Naive thymus-derived CD8-positive, alpha-beta T cell (primary cell): Measurements from ENCODE around the gene MYCT1. TPM values are rescaled to one million over a fixed set of nuclear protein-coding genes. Genes with fewer than 3 reads are reported as not detected.
A peak's percentile ranks its signal among the peaks of the same experiment; 100 is the strongest.
"Not testable (repeated sequence)": the region's sequence is repeated elsewhere in the genome, so short reads cannot be mapped to it uniquely, and the experiment has no call there.

ENCODE experiments used
- ATAC-seq, 2 donors: fragments of 150-1000 bp; cut with Tn5 transposase in 1 of 2; sonication (Bioruptor Pico), chemical (Tn5 transposase) in 1 of 2; 1 replicate in 1 of 2; 2 replicates in 1 of 2; pipeline ENCODE4 v1.10.0; 2021; ENCODE audit warnings: mild to moderate bottlenecking in 2 of 2, moderate library complexity in 2 of 2
- POLR2A ChIA-PET: fragments of 350-600 bp; sonication (Branson Sonifier 250); formaldehyde crosslinking; loops from one replicate; lab custom pipeline; 2021; ENCODE audit warnings: antibody characterized with exemption; lab: Charles Lee
- DNase-seq, 10 donors: peaks; one replicate each; pipeline versions ENCODE4 v3.0.0 to v3.0.0-alpha.2; 2020 to 2022
- H3K27ac Mint-ChIP-seq, 10 donors: one replicate each; pipeline ENCODE4 v1.8.0; 2020 to 2022; ENCODE audit warnings: mild to moderate bottlenecking in 10 of 10, mixed read lengths in 10 of 10, moderate library complexity in 4 of 10, inconsistent platforms in 1 of 10
- H3K27me3 Mint-ChIP-seq, 5 donors: one replicate each; pipeline ENCODE4 v1.8.0; 2021 to 2022; ENCODE audit warnings: mixed read lengths in 5 of 5
- H3K36me3 Mint-ChIP-seq, 3 donors: one replicate each; pipeline ENCODE4 v1.8.0; 2020 to 2022; ENCODE audit warnings: mixed read lengths in 3 of 3, mild to moderate bottlenecking in 2 of 3, inconsistent platforms in 1 of 3
- H3K4me1 Mint-ChIP-seq, 4 donors: one replicate each; pipeline ENCODE4 v1.8.0; 2021 to 2022; ENCODE audit warnings: mixed read lengths in 4 of 4
- H3K4me3 Mint-ChIP-seq, 10 donors: one replicate each; pipeline ENCODE4 v1.8.0; 2020 to 2022; ENCODE audit warnings: mild to moderate bottlenecking in 10 of 10, mixed read lengths in 10 of 10, moderate library complexity in 6 of 10, inconsistent platforms in 1 of 10
- H3K9me3 Mint-ChIP-seq, 9 donors: one replicate each; pipeline ENCODE4 v1.8.0; 2020 to 2022; ENCODE audit warnings: mixed read lengths in 9 of 9, mild to moderate bottlenecking in 3 of 9, inconsistent platforms in 1 of 9, moderate library complexity in 1 of 9
- polyA plus RNA-seq, 3 donors: library from polyadenylated mRNA; unstranded; fragments of 300-500 nt; fragmentation: Illumina TruSeq; gene quantifications; one replicate each; pipeline ENCODE4 v1.2.3, GENCODE V29; 2021
- total RNA-seq, 8 experiments: library from RNA in 2 of 8; stranded (reverse) in 2 of 8; gene quantifications; one replicate each; pipeline ENCODE4 v1.2.3 and lab custom pipeline; 2021 to 2026

The MYCT1 gene
- total and polyA plus RNA-seq, 5 experiments from 2014 or later = not detected

DNA sequence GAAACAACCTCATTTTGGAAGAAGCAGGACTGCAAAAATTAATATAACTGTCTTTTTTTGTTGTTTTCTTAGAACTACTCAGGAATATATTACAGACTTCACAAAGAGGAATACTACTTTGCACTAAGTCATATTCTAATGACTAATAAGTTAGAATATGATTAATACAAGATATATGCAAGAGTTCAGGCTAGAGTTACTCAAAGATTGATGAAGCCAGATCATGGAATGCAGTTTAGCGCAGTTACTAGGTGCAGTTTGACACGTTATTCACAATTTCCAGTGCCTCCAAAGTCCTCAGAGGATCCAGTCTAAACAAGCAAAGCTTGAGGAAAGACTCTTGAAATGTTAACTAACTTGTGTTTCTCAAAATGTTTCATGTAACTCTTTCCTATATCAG, 1.2 kb upstream of the MYCT1 start:
- Mint-ChIP-seq H3K4me1 (no peaks in the 10 kb centered on the region), H3K36me3 (no peaks in the 10 kb centered on the region), H3K4me3 (no peak overlapping the region), H3K27me3 (peaks cover 0 to 18% (median 13%) of the 10 kb centered on the region in 5 donors), H3K27ac (no peak overlapping the region), H3K9me3 (no peaks in the 10 kb centered on the region)
- ATAC-seq (no peak), DNase-seq (no peak)
- POLR2A ChIA-PET = no interaction called here

DNA sequence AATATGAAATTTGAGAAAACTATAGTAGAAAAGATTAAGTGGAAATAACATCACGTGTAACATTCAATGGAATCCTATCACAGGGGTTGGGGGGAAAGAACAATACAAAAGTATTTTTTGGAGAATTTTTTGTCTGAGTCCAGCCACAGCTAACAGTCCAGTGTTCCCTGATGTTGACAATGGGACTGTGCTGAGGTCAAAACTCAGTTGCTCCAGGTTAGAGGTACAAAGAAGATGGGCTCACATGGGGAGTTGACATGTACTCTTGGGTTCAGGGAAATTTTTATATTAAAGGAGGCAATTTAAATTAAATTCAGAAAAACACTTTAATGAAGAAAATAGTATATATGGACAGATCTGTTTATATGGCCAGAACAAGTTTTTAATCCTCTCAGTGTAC, 995 bp downstream of the MYCT1 start:
- H3K27ac Mint-ChIP-seq = no peak overlapping the region
- no peak for DNase-seq
- no peak for ATAC-seq

GRCh38 chr6:152700427-152700826, 2.7 kb downstream of the MYCT1 start:
- ATAC-seq = no peak
- POLR2A ChIA-PET = no interaction called here
- DNase-seq = no peak
- no peaks in the 10 kb centered on the region for H3K36me3 Mint-ChIP-seq
- no peak overlapping the region for H3K27ac Mint-ChIP-seq
- peaks cover 0 to 18% (median 11%) of the 10 kb centered on the region in 5 donors for H3K27me3 Mint-ChIP-seq
- no peak overlapping the region for H3K4me3 Mint-ChIP-seq
- no peaks in the 10 kb centered on the region for H3K4me1 Mint-ChIP-seq
- no peaks in the 10 kb centered on the region for H3K9me3 Mint-ChIP-seq

More for the DNA sequence above, 995 bp downstream of the MYCT1 start:
- H3K27me3 Mint-ChIP-seq = peaks cover 0 to 19% (median 14%) of the 10 kb centered on the region in 5 donors
- H3K36me3 Mint-ChIP-seq = no peaks in the 10 kb centered on the region
- POLR2A ChIA-PET = no interaction called here
- no peaks in the 10 kb centered on the region for H3K9me3 Mint-ChIP-seq
- H3K4me1 Mint-ChIP-seq = no peaks in the 10 kb centered on the region
- H3K4me3 Mint-ChIP-seq = no peak overlapping the region

GRCh38 chr6:152701081-152701862, 3.6 kb downstream of the MYCT1 start:
- Mint-ChIP-seq H3K4me3 (no peak overlapping the region), H3K27me3 (peaks cover 0 to 18% (median 8%) of the 10 kb centered on the region in 5 donors), H3K9me3 (peaks cover 0 to 3% (median 0%) of the 10 kb centered on the region in 9 donors), H3K4me1 (no peaks in the 10 kb centered on the region), H3K36me3 (no peaks in the 10 kb centered on the region), H3K27ac (no peak overlapping the region)
- POLR2A ChIA-PET = no interaction called here
- DNase-seq (no peak), ATAC-seq (peak in 1 of 2 donors; percentile 16)

- DNase-seq (no peak), ATAC-seq (no peak)
- no peaks in the 10 kb centered on the region for H3K4me1 Mint-ChIP-seq
- H3K27me3 Mint-ChIP-seq = peaks cover 0 to 18% (median 8%) of the 10 kb centered on the region in 5 donors
- H3K4me3 Mint-ChIP-seq = no peak overlapping the region
- H3K36me3 Mint-ChIP-seq = no peaks in the 10 kb centered on the region
- POLR2A ChIA-PET = no interaction called here
- peaks cover 0 to 3% (median 0%) of the 10 kb centered on the region in 9 donors for H3K9me3 Mint-ChIP-seq
- H3K27ac Mint-ChIP-seq = no peak overlapping the region
These were observed 4.2 kb downstream of the MYCT1 start for GRCh38 chr6:152701863-152702401.

- H3K27ac Mint-ChIP-seq, ATAC-seq, H3K36me3 Mint-ChIP-seq, H3K4me3 Mint-ChIP-seq, POLR2A ChIA-PET, H3K9me3 Mint-ChIP-seq, DNase-seq, H3K4me1 Mint-ChIP-seq: not testable (repeated sequence)
- peaks cover 0 to 11% (median 7%) of the 10 kb centered on the region in 5 donors for H3K27me3 Mint-ChIP-seq
These were observed 6.1 kb downstream of the MYCT1 start for GRCh38 chr6:152703750-152704149.

DNA sequence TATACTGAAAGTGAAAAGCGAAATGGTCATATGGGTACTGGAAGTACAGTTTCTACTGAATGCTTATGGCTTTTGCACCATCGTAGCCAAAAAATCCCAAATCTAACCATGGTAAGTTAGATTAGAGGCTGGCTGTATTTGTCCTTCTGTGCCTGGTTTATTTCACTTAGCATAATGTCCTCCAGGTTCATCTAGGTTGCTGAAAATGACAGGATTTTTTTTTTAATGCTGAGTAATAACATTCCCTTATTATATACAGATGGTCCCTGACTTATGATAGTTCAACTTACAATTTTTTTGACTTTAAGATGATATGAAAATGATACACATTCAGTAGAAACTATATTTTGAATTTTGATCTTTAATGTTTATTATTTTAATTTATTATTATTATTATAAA, 7.6 kb downstream of the MYCT1 start:
- H3K36me3 Mint-ChIP-seq = no peaks in the 10 kb centered on the region

GRCh38 chr6:152716322-152716721, 18.6 kb downstream of the MYCT1 start:
- Mint-ChIP-seq H3K27me3 (peaks cover 0 to 9% (median 2%) of the 10 kb centered on the region in 5 donors), H3K4me3 (no peak overlapping the region), H3K36me3 (peaks cover 0 to 11% (median 0%) of the 10 kb centered on the region in 3 donors), H3K4me1 (peaks cover 0 to 3% (median 0%) of the 10 kb centered on the region in 4 donors), H3K27ac (no peak overlapping the region), H3K9me3 (peaks cover 2 to 23% (median 15%) of the 10 kb centered on the region in 9 donors)
- DNase-seq (no peak), ATAC-seq (no peak)
- POLR2A ChIA-PET = no interaction called here

More for the DNA sequence above, 7.6 kb downstream of the MYCT1 start:
- no peak overlapping the region for H3K4me3 Mint-ChIP-seq
- ATAC-seq (no peak), DNase-seq (no peak)
- H3K27me3 Mint-ChIP-seq = peaks cover 0 to 8% (median 7%) of the 10 kb centered on the region in 5 donors
- no peaks in the 10 kb centered on the region for H3K4me1 Mint-ChIP-seq
- no peak overlapping the region for H3K27ac Mint-ChIP-seq
- POLR2A ChIA-PET = no interaction called here
- H3K9me3 Mint-ChIP-seq = peaks cover 0 to 10% (median 3%) of the 10 kb centered on the region in 9 donors

- no peaks in the 10 kb centered on the region for H3K36me3 Mint-ChIP-seq
- DNase-seq = no peak
- ATAC-seq = no peak
- H3K9me3 Mint-ChIP-seq = peaks cover 0 to 2% (median 0%) of the 10 kb centered on the region in 9 donors
- POLR2A ChIA-PET = no interaction called here
- H3K27ac Mint-ChIP-seq = no peak overlapping the region
- peaks cover 0 to 5% (median 0%) of the 10 kb centered on the region in 4 donors for H3K4me1 Mint-ChIP-seq
- no peak overlapping the region for H3K4me3 Mint-ChIP-seq
- H3K27me3 Mint-ChIP-seq = peaks cover 0 to 9% (median 0%) of the 10 kb centered on the region in 5 donors
These were observed 23.3 kb downstream of the MYCT1 start for GRCh38 chr6:152720974-152721373.

DNA sequence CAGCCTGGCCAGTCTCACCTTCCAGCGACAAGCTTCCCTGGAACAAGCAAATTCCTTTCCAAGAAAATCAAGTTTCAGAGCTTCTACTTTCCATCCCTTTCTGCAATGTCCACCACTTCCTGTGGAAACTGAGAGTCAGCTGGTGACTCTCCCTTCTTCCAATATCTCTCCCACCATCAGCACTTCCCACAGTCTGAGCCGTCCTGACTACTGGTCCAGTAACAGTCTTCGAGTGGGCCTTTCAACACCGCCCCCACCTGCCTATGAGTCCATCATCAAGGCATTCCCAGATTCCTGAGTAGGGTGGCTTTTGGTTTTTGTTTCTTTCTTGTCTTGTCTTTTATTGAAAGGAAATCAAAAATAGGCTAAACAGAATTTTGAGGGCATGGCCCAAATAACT, 24.3 kb downstream of the MYCT1 start:
- Mint-ChIP-seq H3K9me3 (peaks cover 0 to 2% (median 0%) of the 10 kb centered on the region in 9 donors), H3K4me1 (peaks cover 0 to 5% (median 0%) of the 10 kb centered on the region in 4 donors), H3K27me3 (peaks cover 0 to 9% (median 3%) of the 10 kb centered on the region in 5 donors), H3K36me3 (no peaks in the 10 kb centered on the region), H3K4me3 (no peak overlapping the region), H3K27ac (no peak overlapping the region)
- DNase-seq (no peak), ATAC-seq (no peak)
- POLR2A ChIA-PET = no interaction called here

- Mint-ChIP-seq H3K4me1 (peaks cover 0 to 5% (median 0%) of the 10 kb centered on the region in 4 donors), H3K27me3 (peaks cover 0 to 8% (median 0%) of the 10 kb centered on the region in 5 donors), H3K27ac (no peak overlapping the region), H3K36me3 (no peaks in the 10 kb centered on the region), H3K9me3 (peaks cover 0 to 2% (median 0%) of the 10 kb centered on the region in 9 donors), H3K4me3 (no peak overlapping the region)
- DNase-seq (no peak), ATAC-seq (no peak)
- POLR2A ChIA-PET = no interaction called here
These were observed 25.7 kb downstream of the MYCT1 start for GRCh38 chr6:152723398-152723797.

GRCh38 chr6:152726313-152726712, 28.6 kb downstream of the MYCT1 start:
- peaks cover 0 to 2% (median 0%) of the 10 kb centered on the region in 4 donors for H3K4me1 Mint-ChIP-seq
- POLR2A ChIA-PET = interaction anchor here (0.7 kb wide), 1 partner anchor 31 kb away, joined by 5 read pairs; no protein-coding TSS in a partner anchor
- DNase-seq = no peak

GRCh38 chr6:152727507-152727906, 29.8 kb downstream of the MYCT1 start:
- Mint-ChIP-seq H3K36me3 (peaks cover 0 to 5% (median 0%) of the 10 kb centered on the region in 3 donors), H3K9me3 (no peaks in the 10 kb centered on the region), H3K27ac (peak overlapping the region in 1 of 10 donors; percentile 82), H3K27me3 (peaks cover 0 to 3% (median 0%) of the 10 kb centered on the region in 5 donors), H3K4me1 (no peaks in the 10 kb centered on the region), H3K4me3 (no peak overlapping the region)
- POLR2A ChIA-PET = no interaction called here
- no peak for DNase-seq
- ATAC-seq = no peak

More at GRCh38 chr6:152726313-152726712, 28.6 kb downstream of the MYCT1 start:
- Mint-ChIP-seq H3K27ac (no peak overlapping the region), H3K4me3 (no peak overlapping the region), H3K36me3 (no peaks in the 10 kb centered on the region), H3K27me3 (peaks cover 0 to 3% (median 0%) of the 10 kb centered on the region in 5 donors), H3K9me3 (peaks cover 0 to 1% (median 0%) of the 10 kb centered on the region in 9 donors)
- ATAC-seq = no peak
